ENCODE results near the gene SNHG17. TPM values are rescaled to one million over a fixed set of nuclear protein-coding genes. Genes with fewer than 3 reads are reported as not detected.

Gene SNHG17
- total and polyA plus RNA-seq, 2 of the 4 experiments (the other 2 are of a cell fraction), result 5.4 to 38.2 TPM

- ChIA-PET CTCF (interaction anchor here (0.6 kb wide), 1 partner anchor 36 kb away, joined by 3 read pairs; no protein-coding TSS in a partner anchor), POLR2A (ENCODE audit: unreplicated experiment) (no interaction called here)
- Histone ChIP-seq H4K20me1 (ENCODE audit: insufficient read depth, low read length) (no peaks in the 10 kb centered on the region), H3K4me2 (ENCODE audit: low read depth, low read length) (no peak overlapping the region), H4K8ac (ENCODE audit: low read depth in 2 of 2, low read length in 2 of 2) (no peak overlapping the region), H2AK9ac (replicated peaks; ENCODE audit: low read depth, low read length, poor library complexity) (no peak overlapping the region), H3K4me1 (ENCODE audit: control insufficient read depth, insufficient read depth, low read length) (no peaks in the 10 kb centered on the region), H3K4ac (ENCODE audit: low read depth, low read length) (no peak overlapping the region), H3K56ac (ENCODE audit: extremely low read depth, insufficient read depth, low read length) (no peak overlapping the region), H3K36me3 (ENCODE audit: control insufficient read depth, insufficient read depth, low read length) (no peaks in the 10 kb centered on the region), H3K14ac (replicated peaks; ENCODE audit: low read depth, low read length) (no peak overlapping the region), H4K5ac (ENCODE audit: low read depth, low read length) (no peak overlapping the region), H3K4me3 (ENCODE audit: insufficient read depth, low read depth, low read length) (no peak overlapping the region), H4K91ac (ENCODE audit: insufficient read depth, low read depth, low read length) (no peak overlapping the region), H2BK5ac (ENCODE audit: low read depth, low read length, poor library complexity, severe bottlenecking) (no peak overlapping the region), H2AFZ (replicated peaks; ENCODE audit: low read length, poor library complexity) (no peak overlapping the region), H3K9ac (ENCODE audit: low read depth, low read length) (no peak overlapping the region), H3K18ac (ENCODE audit: low read depth, low read length) (no peak overlapping the region), H2BK15ac (ENCODE audit: low read depth, low read length) (no peak overlapping the region), H2BK20ac (ENCODE audit: low read depth, low read length) (no peak overlapping the region), H3K27me3 (ENCODE audit: control insufficient read depth, insufficient read depth, low read length) (peaks cover 37% of the 10 kb centered on the region), H3K79me1 (ENCODE audit: low read depth in 1 of 2, low read length in 2 of 2) (no peaks in the 10 kb centered on the region), H3K27ac (ENCODE audit: insufficient read depth, low read length) (no peak overlapping the region), H3K9me3 (ENCODE audit: control insufficient read depth, insufficient read depth, low read length) (no peaks in the 10 kb centered on the region), H3K9me1 (ENCODE audit: insufficient read depth, low read length) (no peaks in the 10 kb centered on the region), H2BK120ac (ENCODE audit: low read depth, low read length) (no peak overlapping the region), H3K23ac (ENCODE audit: low read depth, low read length) (no peak overlapping the region), H2AK5ac (ENCODE audit: low read depth, low read length) (no peak overlapping the region)
- TF ChIP-seq RFX5 (IDR thresholded peaks at IDR 0.05; ENCODE audit: low read depth, low read length) (no peak), NFE2L2 (IDR thresholded peaks at IDR 0.05; ENCODE audit: low read depth, low read length) (no peak), CEBPB (IDR thresholded peaks at IDR 0.05; ENCODE audit: low read depth, low read length) (no peak), CTCF (conservative IDR thresholded peaks at IDR 0.05; ENCODE audit: low read depth, low read length) (no peak), MAZ (IDR thresholded peaks at IDR 0.05; ENCODE audit: borderline replicate concordance, low read depth, low read length) (no peak), SMC3 (IDR thresholded peaks at IDR 0.05; ENCODE audit: low read depth, low read length) (no peak), RAD21 (IDR thresholded peaks at IDR 0.05; ENCODE audit: low read length) (no peak), USF2 (IDR thresholded peaks at IDR 0.05; ENCODE audit: low read depth, low read length) (no peak), RCOR1 (IDR thresholded peaks at IDR 0.05; ENCODE audit: insufficient replicate concordance, low read length) (no peak), MAFK (IDR thresholded peaks at IDR 0.05; ENCODE audit: low read depth, low read length) (no peak), BHLHE40 (IDR thresholded peaks at IDR 0.05; ENCODE audit: low read depth, low read length) (no peak), CHD1 (IDR thresholded peaks at IDR 0.05; ENCODE audit: low read depth, low read length) (no peak), FOS (IDR thresholded peaks at IDR 0.05; ENCODE audit: low read depth, low read length) (no peak)
- WGBS, 2 experiments (ENCODE audit: extremely low coverage in 2 of 2, insufficient read length in 1 of 2), result no CpG with 5 or more reads among the region's 4 CpGs
- no TSS peak for BruUV-seq (replicated peaks)
- in situ Hi-C loops (cut with MboI; ENCODE audit: low sequenced_read_pairs) (loop anchor here (25.0 kb wide), 1 partner anchor 1126 kb away; the partner anchor contains the start of gene GHRH), intact Hi-C loops (cut with micrococcal nuclease) (no loop called here), dilution Hi-C loops (cut with HindIII; ENCODE audit: low sequenced_read_pairs, unreplicated experiment) (no loop called here)
- no peak for ATAC-seq (ENCODE audit: low read depth)
- DNase-seq, result no peak
Observed at GRCh38 chr20:38387953-38388352, 47.2 kb downstream of the SNHG17 start.
